ENCODE measurements around the gene FAM222A. TPM values are rescaled to one million over a fixed set of nuclear protein-coding genes. Genes with fewer than 3 reads are reported as not detected.

FAM222A gene
- polyA plus RNA-seq, 1 donor (not counting 4 experiments of a cell fraction or from before 2014, with no cell fraction given): 0.05 TPM

- Histone ChIP-seq H4K20me1 (ENCODE audit: control insufficient read depth, extremely low read depth, insufficient read depth, low read length) (no peaks in the 10 kb centered on the region), H3K36me3 (ENCODE audit: control insufficient read depth in 2 of 2, extremely low read depth in 1 of 2, insufficient read depth in 2 of 2, low read length in 2 of 2) (no peaks in the 10 kb centered on the region), H3K9me1 (ENCODE audit: control insufficient read depth, extremely low read depth, insufficient read depth, low read length) (no peaks in the 10 kb centered on the region), H3K27ac (ENCODE audit: control insufficient read depth, insufficient read depth, low read length) (no peak overlapping the region), H3K4me3 (ENCODE audit: control insufficient read depth in 2 of 3, extremely low read depth in 1 of 3, insufficient read depth in 2 of 3, low read depth in 1 of 3, low read length in 3 of 3) (no peak overlapping the region), H3K27me3 (ENCODE audit: control insufficient read depth, extremely low read depth, insufficient read depth, low read length) (no peaks in the 10 kb centered on the region), H3K79me2 (ENCODE audit: control insufficient read depth, insufficient read depth, low read length) (no peaks in the 10 kb centered on the region), H3K9ac (ENCODE audit: control insufficient read depth, extremely low read depth, insufficient read depth, low read length) (no peak overlapping the region), H3K4me1 (ENCODE audit: control insufficient read depth, extremely low read depth, insufficient read depth, low read length) (no peaks in the 10 kb centered on the region), H3K4me2 (ENCODE audit: control insufficient read depth, extremely low read depth, insufficient read depth, low read depth, low read length) (no peak overlapping the region), H2AFZ (ENCODE audit: control insufficient read depth, low read length) (no peak overlapping the region), H3K9me3 (ENCODE audit: control insufficient read depth, low read depth, low read length) (no peaks in the 10 kb centered on the region)
- dilution Hi-C loops (cut with MboI; ENCODE audit: extremely low pct_ligation_motif_present, low sequenced_read_pairs): no loop called here
- DNase-seq (ENCODE audit: low read depth, low spot score) (no peak), FAIRE-seq (no peak)
- TF ChIP-seq CTCF (optimal IDR thresholded peaks at IDR 0.05 in 1 of 3, IDR thresholded peaks at IDR 0.05 in 1 of 3, conservative IDR thresholded peaks at IDR 0.05 in 1 of 3; ENCODE audit: extremely low read depth in 1 of 3, insufficient read depth in 2 of 3, low read length in 3 of 3) (peak in 1 of 3 experiments; percentile 3), EZH2 (IDR thresholded peaks at IDR 0.05; ENCODE audit: low read length) (no peak)
These were observed 98.0 kb downstream of the FAM222A start for GRCh38 chr12:109811624-109811995.

GRCh38 chr12:109813810-109814416, 100.3 kb downstream of the FAM222A start:
- no peak for TF ChIP-seq CTCF (optimal IDR thresholded peaks at IDR 0.05 in 1 of 3, IDR thresholded peaks at IDR 0.05 in 1 of 3, conservative IDR thresholded peaks at IDR 0.05 in 1 of 3; ENCODE audit: extremely low read depth in 1 of 3, insufficient read depth in 2 of 3, low read length in 3 of 3)
- no peak for TF ChIP-seq EZH2 (IDR thresholded peaks at IDR 0.05; ENCODE audit: low read length)
- Histone ChIP-seq H3K27me3 (ENCODE audit: control insufficient read depth, extremely low read depth, insufficient read depth, low read length) (no peaks in the 10 kb centered on the region), H3K9me1 (ENCODE audit: control insufficient read depth, extremely low read depth, insufficient read depth, low read length) (peaks cover 2% of the 10 kb centered on the region), H4K20me1 (ENCODE audit: control insufficient read depth, extremely low read depth, insufficient read depth, low read length) (no peaks in the 10 kb centered on the region), H3K9me3 (ENCODE audit: control insufficient read depth, low read depth, low read length) (no peaks in the 10 kb centered on the region), H3K9ac (ENCODE audit: control insufficient read depth, extremely low read depth, insufficient read depth, low read length) (no peak overlapping the region), H2AFZ (ENCODE audit: control insufficient read depth, low read length) (no peak overlapping the region), H3K4me3 (ENCODE audit: control insufficient read depth in 2 of 3, extremely low read depth in 1 of 3, insufficient read depth in 2 of 3, low read depth in 1 of 3, low read length in 3 of 3) (no peak overlapping the region), H3K4me2 (ENCODE audit: control insufficient read depth, extremely low read depth, insufficient read depth, low read depth, low read length) (no peak overlapping the region), H3K79me2 (ENCODE audit: control insufficient read depth, insufficient read depth, low read length) (no peaks in the 10 kb centered on the region), H3K36me3 (ENCODE audit: control insufficient read depth in 2 of 2, extremely low read depth in 1 of 2, insufficient read depth in 2 of 2, low read length in 2 of 2) (no peaks in the 10 kb centered on the region), H3K27ac (ENCODE audit: control insufficient read depth, insufficient read depth, low read length) (no peak overlapping the region), H3K4me1 (ENCODE audit: control insufficient read depth, extremely low read depth, insufficient read depth, low read length) (peaks cover 6% of the 10 kb centered on the region)
- dilution Hi-C loops (cut with MboI; ENCODE audit: extremely low pct_ligation_motif_present, low sequenced_read_pairs): no loop called here
- FAIRE-seq: no peak
- DNase-seq (ENCODE audit: low read depth, low spot score): no peak

Measured in keratinocyte (primary cell).